PC-3 (cell line): ENCODE data around the gene RHOV.

Source experiments
- EZH2 ChIP-seq: fragments of 300-600 bp; sonication (generic); IDR thresholded peaks from one replicate; pipeline ENCODE4 v1.6.1; 2017; ENCODE audit warnings: antibody characterized with exemption, mild to moderate bottlenecking, low read length; ENCODE audit not compliant: unreplicated experiment
- EZH2phosphoT487 ChIP-seq: fragments of 300-600 bp; sonication (generic); IDR thresholded peaks from 2 replicates; pipeline ENCODE4 v1.6.1; 2018; ENCODE audit warnings: mild to moderate bottlenecking, antibody characterized with exemption, low read length, borderline replicate concordance
- TF ChIP-seq, protein P1 (sequence below): fragments of 300-600 bp; sonication (generic); conservative IDR thresholded peaks from 2 replicates; pipeline ENCODE4 v1.5.1; 2017; ENCODE audit warnings: antibody characterized with exemption, low read depth, mild to moderate bottlenecking, low read length

DNA sequence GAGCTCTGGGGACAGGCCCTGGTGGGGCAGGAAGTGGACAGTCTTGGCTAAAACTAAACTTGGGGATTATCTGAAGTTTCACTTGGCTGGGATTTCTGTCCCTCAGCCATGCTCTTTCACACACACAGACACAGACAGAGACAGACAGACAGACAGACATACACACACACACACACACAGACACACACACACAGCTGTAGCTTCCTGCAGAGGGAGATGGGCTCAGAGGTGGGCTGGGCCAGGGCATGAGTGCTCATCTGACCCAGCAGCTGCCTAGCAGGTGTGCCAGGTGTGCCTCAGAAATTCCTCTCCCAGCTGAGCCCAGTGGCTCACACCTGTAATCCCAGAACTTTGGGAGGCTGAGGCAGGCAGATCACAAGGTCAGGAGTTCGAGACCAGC, 3.3 kb downstream of the RHOV start:
- TF ChIP-seq, protein P1, sequence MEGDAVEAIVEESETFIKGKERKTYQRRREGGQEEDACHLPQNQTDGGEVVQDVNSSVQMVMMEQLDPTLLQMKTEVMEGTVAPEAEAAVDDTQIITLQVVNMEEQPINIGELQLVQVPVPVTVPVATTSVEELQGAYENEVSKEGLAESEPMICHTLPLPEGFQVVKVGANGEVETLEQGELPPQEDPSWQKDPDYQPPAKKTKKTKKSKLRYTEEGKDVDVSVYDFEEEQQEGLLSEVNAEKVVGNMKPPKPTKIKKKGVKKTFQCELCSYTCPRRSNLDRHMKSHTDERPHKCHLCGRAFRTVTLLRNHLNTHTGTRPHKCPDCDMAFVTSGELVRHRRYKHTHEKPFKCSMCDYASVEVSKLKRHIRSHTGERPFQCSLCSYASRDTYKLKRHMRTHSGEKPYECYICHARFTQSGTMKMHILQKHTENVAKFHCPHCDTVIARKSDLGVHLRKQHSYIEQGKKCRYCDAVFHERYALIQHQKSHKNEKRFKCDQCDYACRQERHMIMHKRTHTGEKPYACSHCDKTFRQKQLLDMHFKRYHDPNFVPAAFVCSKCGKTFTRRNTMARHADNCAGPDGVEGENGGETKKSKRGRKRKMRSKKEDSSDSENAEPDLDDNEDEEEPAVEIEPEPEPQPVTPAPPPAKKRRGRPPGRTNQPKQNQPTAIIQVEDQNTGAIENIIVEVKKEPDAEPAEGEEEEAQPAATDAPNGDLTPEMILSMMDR: no peak
- no peak for TF ChIP-seq EZH2
- TF ChIP-seq EZH2phosphoT487: no peak
